HUES48 (cell line): ENCODE results near the gene POGLUT2.

ENCODE experiments used
- H3K27ac ChIP-seq: one replicate; pipeline ENCODE4 v1.7.0; 2013; ENCODE audit warnings: low read depth, low read length, inconsistent platforms
- H3K27me3 ChIP-seq: 2 replicates; pipeline ENCODE4 v1.6.1; 2013; ENCODE audit warnings: mild to moderate bottlenecking, low read length; ENCODE audit not compliant: control insufficient read depth, insufficient read depth
- H3K36me3 ChIP-seq: 2 replicates; pipeline ENCODE4 v1.6.1; 2013; ENCODE audit warnings: low read length; ENCODE audit not compliant: control insufficient read depth, insufficient read depth
- H3K4me1 ChIP-seq: 2 replicates; pipeline ENCODE4 v1.6.1; 2013; ENCODE audit warnings: mild to moderate bottlenecking, low read length; ENCODE audit not compliant: control insufficient read depth, insufficient read depth
- H3K4me3 ChIP-seq: 2 replicates; pipeline ENCODE4 v1.5.1; 2013; ENCODE audit warnings: mild to moderate bottlenecking, low read depth, low read length
- H3K9ac ChIP-seq: 2 replicates; pipeline ENCODE4 v1.6.1; 2013; ENCODE audit warnings: mild to moderate bottlenecking, low read depth, low read length, moderate library complexity
- H3K9me3 ChIP-seq: 2 replicates; pipeline ENCODE4 v1.6.1; 2013; ENCODE audit warnings: low read length; ENCODE audit not compliant: control insufficient read depth, insufficient read depth

Gene POGLUT2

DNA sequence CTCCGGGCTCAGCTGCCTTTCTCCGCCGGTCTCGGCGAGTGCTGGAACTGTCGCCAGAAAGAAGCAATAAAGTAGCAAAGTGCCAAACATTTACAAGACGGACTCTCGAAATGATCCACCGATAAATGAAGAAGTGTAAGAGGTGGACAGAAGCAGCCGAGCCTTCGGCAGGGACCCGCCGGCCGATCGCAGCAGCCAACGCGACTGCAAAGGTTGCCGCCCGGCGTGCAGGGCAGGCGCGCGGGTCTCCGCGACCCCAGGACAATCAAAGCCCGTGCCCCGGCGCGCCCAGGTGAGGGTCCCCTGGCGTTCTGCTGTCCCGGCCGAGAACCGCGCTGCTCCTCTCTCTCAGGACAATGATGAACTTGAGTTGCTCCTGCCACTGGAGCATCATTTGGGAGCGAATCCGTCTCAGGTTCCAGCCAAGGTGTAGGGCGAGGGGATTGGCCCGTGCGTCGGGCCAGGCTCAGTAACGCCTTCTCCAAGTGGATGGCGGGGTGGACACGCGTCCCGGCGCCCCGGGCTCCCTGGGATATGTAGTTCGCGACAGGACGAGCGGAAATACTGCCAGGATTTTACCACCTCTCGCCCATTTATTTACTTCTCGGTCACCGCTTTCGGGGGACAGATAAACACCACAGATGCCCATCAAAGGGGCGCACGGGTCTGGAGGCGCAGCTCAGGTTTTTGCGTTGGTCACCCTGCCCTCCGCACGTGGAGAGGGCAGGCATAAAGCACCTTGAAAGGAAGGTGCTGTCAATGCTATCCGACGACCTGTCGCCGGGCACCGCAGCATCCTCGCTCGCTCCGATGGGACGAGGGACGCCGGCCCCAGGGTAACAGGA is at the start of gene POGLUT2, which contains the start of gene BIVM:
TSS of gene POGLUT2 (minus strand) at position 396 of the 845 bp plus-strand sequence. CDS start at position 90, 306 bp downstream.
TSS of gene BIVM (plus strand) at position 539 of the 845 bp plus-strand sequence. CDS start 8,149 bp downstream, outside the sequence.
- H3K27me3 ChIP-seq, result peaks cover 20% of the 10 kb centered on the region
- peaks cover 11% of the 10 kb centered on the region for H3K4me1 ChIP-seq
- H3K27ac ChIP-seq, result no peak within 1 kb of the TSS
- peak within 1 kb of the TSS; percentile 14 for H3K9ac ChIP-seq
- no peaks in the 10 kb centered on the region for H3K36me3 ChIP-seq
- H3K9me3 ChIP-seq, result no peaks in the 10 kb centered on the region
- peak within 1 kb of the TSS; percentile 79 for H3K4me3 ChIP-seq

DNA sequence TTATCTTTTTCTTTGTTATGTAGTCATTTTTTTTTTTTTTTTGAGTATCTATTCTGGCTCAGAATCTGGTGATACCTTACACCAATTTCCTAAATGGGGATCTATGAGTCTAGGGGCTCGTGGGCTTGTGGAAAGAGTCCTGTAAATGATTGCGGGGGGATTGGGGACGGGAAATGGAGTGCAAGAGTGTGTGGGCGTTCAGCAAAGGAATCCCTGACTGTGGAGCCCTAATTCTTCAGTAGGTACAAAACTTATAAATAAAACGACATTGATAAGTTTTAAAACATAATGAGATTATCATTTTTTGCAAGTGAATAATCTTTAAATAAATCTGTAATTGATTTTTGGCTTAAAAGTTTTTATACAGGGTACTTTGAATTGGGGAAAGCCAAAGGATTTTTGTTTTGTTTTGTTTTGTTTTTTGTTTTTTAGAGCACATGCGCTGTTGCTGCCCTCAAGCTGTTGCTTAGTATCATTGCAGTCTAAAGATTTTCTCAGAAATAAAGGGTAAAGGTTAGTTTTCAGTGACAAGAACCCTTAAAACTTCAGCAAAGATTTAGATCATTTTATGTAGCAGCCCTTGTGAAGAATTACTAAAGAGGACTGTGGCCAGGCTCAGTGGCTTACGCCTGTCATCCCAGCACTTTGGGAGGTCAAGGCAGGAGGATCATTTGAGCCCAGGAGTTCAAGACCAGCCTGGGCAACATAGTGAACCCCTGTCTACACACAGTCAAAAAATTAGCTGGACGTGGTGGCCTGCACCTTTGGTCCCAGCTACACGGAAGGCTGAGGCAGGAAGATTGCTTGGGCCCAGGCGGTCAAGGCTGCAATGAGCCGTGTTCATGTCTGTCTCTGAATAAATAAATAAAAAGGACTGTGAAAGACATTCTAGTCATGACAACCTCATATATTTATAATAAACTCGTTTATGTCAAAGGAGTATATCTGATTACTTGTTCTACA is 48.8 kb upstream of the POGLUT2 start:
- no peaks in the 10 kb centered on the region for H3K4me1 ChIP-seq
- H3K4me3 ChIP-seq, result peak overlapping the region; percentile 99
- H3K27me3 ChIP-seq, result no peaks in the 10 kb centered on the region
- no peaks in the 10 kb centered on the region for H3K36me3 ChIP-seq
- H3K9ac ChIP-seq, result no peak overlapping the region
- no peaks in the 10 kb centered on the region for H3K9me3 ChIP-seq
- no peak overlapping the region for H3K27ac ChIP-seq

DNA sequence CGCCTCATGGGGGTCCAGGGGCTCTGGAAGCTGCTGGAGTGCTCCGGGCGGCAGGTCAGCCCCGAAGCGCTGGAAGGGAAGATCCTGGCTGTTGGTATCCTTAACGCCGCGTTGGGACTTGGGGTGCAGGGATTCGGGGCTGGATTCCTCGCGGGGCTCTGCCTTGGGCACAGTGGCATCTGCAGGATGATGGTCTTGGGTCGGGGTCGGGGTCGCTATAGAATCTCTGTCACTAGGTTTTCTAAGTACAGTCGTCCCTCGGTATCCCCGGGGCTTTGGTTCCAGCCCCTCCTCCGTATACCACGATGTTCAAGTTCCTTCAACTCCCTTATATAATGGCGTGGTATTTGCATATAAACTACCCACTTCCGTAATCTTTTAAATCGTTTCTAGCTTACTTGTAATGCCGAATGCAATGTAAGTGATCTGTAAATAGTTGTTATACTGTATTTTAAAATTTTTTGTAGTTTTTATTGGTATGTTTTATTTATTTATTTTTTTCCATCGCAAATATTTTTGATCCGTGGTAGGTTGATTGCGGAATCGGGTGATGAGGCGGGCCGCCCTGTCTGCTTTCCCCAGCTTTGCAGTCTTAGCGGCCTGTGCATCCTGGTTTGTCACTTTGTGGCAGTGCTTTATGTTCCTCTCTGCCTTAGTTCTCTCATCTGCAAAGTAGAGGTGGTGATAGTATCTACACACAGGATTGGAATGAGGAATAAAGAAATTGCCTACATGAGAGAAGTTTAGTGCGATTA is 47.7 kb upstream of the POGLUT2 start:
- no peaks in the 10 kb centered on the region for H3K27me3 ChIP-seq
- H3K9ac ChIP-seq, result peak overlapping the region; percentile 90
- no peaks in the 10 kb centered on the region for H3K4me1 ChIP-seq
- peak overlapping the region; percentile 99 for H3K4me3 ChIP-seq
- H3K36me3 ChIP-seq, result no peaks in the 10 kb centered on the region
- H3K27ac ChIP-seq, result peak overlapping the region; percentile 95
- no peaks in the 10 kb centered on the region for H3K9me3 ChIP-seq

DNA sequence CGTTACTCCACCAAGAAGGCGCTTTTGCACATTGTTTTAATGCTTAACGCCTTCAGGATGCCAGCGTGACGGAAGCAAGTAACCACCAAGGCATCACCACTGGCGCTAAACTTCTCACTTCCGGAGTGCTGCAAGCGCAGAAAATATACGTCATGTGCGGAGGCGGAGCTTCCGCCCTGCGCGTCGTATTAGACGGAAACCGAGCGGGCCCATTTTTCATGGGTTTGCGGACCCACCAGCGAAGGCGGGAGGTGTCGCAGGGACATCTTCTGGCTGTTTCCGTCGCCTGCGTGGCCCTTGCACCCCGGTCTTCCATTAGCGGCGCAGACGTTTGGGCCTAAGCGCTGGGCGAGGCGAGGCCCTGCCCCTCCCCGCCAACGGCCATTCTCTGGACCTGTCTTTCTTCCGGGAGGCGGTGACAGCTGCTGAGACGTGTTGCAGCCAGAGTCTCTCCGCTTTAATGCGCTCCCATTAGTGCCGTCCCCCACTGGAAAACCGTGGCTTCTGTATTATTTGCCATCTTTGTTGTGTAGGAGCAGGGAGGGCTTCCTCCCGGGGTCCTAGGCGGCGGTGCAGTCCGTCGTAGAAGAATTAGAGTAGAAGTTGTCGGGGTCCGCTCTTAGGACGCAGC is 47.0 kb upstream of the POGLUT2 start, which contains the start of gene ERCC5:
TSS of gene ERCC5 (plus strand) at position 403 of the 631 bp plus-strand sequence. CDS start 235 bp downstream, outside the sequence.
- Histone ChIP-seq H3K9ac (peak within 1 kb of the TSS; percentile 90), H3K27me3 (no peaks in the 10 kb centered on the region), H3K27ac (peak within 1 kb of the TSS; percentile 95), H3K9me3 (no peaks in the 10 kb centered on the region), H3K4me3 (peak within 1 kb of the TSS; percentile 99), H3K36me3 (no peaks in the 10 kb centered on the region), H3K4me1 (no peaks in the 10 kb centered on the region)

DNA sequence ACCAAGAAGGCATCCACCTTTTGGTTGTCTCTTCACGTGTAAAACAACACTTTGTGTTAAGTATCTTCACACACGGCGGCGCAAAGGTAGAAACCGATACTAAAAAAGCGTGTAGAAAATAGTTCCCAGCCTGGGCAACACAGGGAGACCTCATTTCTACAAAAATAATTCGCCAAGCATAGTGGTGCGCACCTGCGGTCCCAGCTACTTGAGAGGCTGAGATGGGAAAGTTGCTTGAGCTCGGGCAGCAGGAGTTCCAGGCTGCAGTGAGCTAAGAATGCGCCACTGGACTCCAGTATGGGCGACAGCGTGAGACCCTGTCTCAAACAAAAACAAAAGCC is 46.5 kb upstream of the POGLUT2 start:
- peak overlapping the region; percentile 99 for H3K4me3 ChIP-seq
- H3K9me3 ChIP-seq, result no peaks in the 10 kb centered on the region
- no peaks in the 10 kb centered on the region for H3K36me3 ChIP-seq
- no peaks in the 10 kb centered on the region for H3K4me1 ChIP-seq
- H3K27ac ChIP-seq, result peak overlapping the region; percentile 95
- H3K9ac ChIP-seq, result peak overlapping the region; percentile 90
- H3K27me3 ChIP-seq, result no peaks in the 10 kb centered on the region

DNA sequence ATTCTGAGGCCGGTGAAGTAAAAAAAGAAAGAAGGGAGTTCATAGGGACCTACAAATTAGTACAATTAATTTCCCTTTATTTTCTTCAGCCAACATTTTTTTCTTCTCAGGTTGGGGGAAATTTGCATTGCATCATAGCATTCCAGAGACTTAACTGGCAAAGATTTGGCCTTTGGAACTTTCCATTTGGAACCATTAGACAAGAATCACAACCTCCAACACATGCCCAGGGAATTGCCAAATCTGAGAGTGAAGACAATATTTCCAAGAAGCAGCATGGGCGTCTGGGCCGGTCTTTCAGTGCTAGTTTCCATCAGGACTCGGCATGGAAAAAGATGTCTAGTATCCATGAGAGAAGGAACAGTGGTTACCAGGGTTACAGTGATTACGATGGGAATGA is 40.7 kb upstream of the POGLUT2 start:
- H3K36me3 ChIP-seq, result no peaks in the 10 kb centered on the region
- no peak overlapping the region for H3K27ac ChIP-seq
- H3K4me1 ChIP-seq, result no peaks in the 10 kb centered on the region
- H3K9me3 ChIP-seq, result no peaks in the 10 kb centered on the region
- H3K27me3 ChIP-seq, result no peaks in the 10 kb centered on the region
- H3K4me3 ChIP-seq, result no peak overlapping the region
- no peak overlapping the region for H3K9ac ChIP-seq

DNA sequence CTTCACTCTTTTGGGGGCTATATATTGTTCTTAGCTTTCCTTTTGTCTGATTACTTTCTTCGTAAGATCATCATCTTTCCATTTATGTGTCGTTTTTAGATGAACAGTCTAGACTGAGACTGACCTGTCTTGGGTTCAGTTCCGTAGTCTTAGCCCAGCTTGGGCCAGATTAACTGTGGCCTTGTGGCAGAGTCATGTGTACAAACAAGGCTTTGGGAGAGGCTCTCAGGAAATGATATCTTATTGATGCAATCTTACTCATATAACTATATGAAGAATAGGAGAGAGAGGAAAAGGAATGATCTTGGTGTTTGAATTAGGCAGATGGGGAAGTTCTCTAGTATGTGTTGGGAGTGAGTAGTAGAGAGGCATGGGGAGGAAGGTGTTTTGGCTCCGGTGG is 40.2 kb upstream of the POGLUT2 start:
- Histone ChIP-seq H3K9me3 (no peaks in the 10 kb centered on the region), H3K36me3 (no peaks in the 10 kb centered on the region), H3K4me3 (no peak overlapping the region), H3K27ac (no peak overlapping the region), H3K4me1 (no peaks in the 10 kb centered on the region), H3K9ac (no peak overlapping the region), H3K27me3 (no peaks in the 10 kb centered on the region)

DNA sequence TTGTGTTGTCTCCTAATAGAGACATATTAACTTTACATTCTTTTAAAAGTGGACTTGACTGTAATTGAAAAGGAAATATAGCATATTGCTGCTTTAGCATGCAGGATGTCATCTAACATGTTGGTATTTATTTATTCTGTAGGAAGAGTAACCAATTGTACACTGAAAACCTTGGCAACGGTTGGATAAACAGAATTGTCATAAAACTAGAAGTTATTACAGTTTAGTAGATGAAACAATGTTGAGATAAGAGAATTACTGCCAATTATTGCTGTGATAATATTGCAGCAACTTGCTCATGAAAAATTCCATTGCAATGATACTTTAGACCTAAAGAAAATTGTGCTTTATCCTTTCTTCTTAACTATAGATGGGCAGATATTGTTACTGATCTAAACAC is 39.5 kb upstream of the POGLUT2 start:
- no peaks in the 10 kb centered on the region for H3K27me3 ChIP-seq
- H3K36me3 ChIP-seq, result no peaks in the 10 kb centered on the region
- H3K27ac ChIP-seq, result no peak overlapping the region
- no peaks in the 10 kb centered on the region for H3K4me1 ChIP-seq
- H3K9me3 ChIP-seq, result no peaks in the 10 kb centered on the region
- H3K9ac ChIP-seq, result no peak overlapping the region
- H3K4me3 ChIP-seq, result no peak overlapping the region

DNA sequence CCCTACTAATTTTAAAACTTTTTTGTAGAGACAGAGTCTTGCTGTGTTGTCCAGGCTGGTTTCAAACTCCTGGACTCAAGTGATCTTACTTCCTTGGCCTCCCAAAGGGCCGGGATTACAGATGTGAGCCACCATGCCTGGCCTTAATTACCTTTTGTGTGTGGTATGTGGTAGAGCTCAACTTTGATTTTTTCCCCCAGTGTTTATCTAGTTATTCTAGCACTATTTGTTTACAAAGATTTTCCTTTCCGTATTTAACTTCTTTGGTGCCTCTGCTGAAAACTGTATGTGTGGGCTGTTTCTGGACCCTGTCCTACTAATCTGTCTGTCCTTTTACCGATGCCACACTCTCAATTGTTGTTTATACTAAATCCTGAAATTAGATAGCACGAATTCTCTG is 37.7 kb upstream of the POGLUT2 start:
- Histone ChIP-seq H3K9me3 (no peaks in the 10 kb centered on the region), H3K4me1 (no peaks in the 10 kb centered on the region), H3K27me3 (no peaks in the 10 kb centered on the region), H3K4me3 (no peak overlapping the region), H3K36me3 (no peaks in the 10 kb centered on the region), H3K27ac (no peak overlapping the region), H3K9ac (no peak overlapping the region)

DNA sequence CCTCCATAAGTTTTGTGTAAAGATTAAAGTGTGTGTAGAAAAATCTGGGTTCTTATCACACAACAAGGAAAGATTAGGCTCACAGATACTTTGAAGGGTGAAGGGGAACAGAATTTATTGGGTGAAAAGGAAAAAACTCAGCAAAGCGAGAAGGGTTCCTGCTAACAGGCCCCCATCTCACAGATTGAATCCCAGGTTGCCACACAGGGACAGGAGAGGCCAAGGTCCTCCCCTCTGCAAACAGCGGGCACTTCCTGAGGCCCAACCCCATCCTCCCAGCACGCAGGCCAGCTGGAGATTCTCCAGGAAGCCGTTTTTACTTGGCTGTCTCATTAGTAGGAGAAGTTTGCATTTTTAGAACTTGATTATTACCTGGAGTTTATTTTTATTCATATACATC is 31.9 kb upstream of the POGLUT2 start:
- Histone ChIP-seq H3K36me3 (no peaks in the 10 kb centered on the region), H3K27ac (no peak overlapping the region), H3K4me1 (peaks cover 11% of the 10 kb centered on the region; the same call in 1 of the 2 replicates), H3K27me3 (no peaks in the 10 kb centered on the region), H3K4me3 (no peak overlapping the region), H3K9me3 (no peaks in the 10 kb centered on the region), H3K9ac (no peak overlapping the region)
